Pancreas (tissue), 10 donors: ENCODE data around the gene GATB. TPM values are rescaled to one million over a fixed set of nuclear protein-coding genes. Genes with fewer than 3 reads are reported as not detected.

Experiments
- ATAC-seq, 4 donors: fragments of 200-7000 bp; cut with Tn5 transposase; one replicate each; pipeline versions ENCODE4 v1.8.0 to v1.9.1; 2020; ENCODE audit warnings: mild to moderate bottlenecking in 4 of 4, moderate library complexity in 4 of 4
- DNase-seq, 6 donors: peaks; one replicate each; pipeline ENCODE4 v3.0.0-alpha.2; 2020
- FAIRE-seq: peaks from 2 replicates; lab custom pipeline; 2012; peaks lifted over from hg19 to GRCh38; lab: Jason Lieb, UNC
- H3K27ac ChIP-seq, 4 donors: fragments of 200-600 bp; sonication (generic); 1 replicate in 3 of 4; 2 replicates in 1 of 4; pipeline versions ENCODE4 v1.5.0 to v1.8.0; 2020
- H3K27me3 ChIP-seq, 4 donors: fragments of 200-600 bp; one replicate each; pipeline ENCODE4 v1.8.0; 2021
- H3K36me3 ChIP-seq, 3 donors: fragments of 200-600 bp; sonication (generic) in 1 of 3; one replicate each; pipeline versions ENCODE4 v1.5.0 to v1.8.0; 2020 to 2021
- H3K4me1 ChIP-seq, 3 donors: fragments of 200-600 bp; one replicate each; pipeline ENCODE4 v1.8.0; 2021
- H3K4me3 ChIP-seq, 4 donors: fragments of 200-600 bp; sonication (generic) in 2 of 4; one replicate each; pipeline versions ENCODE4 v1.5.0 to v1.8.0; 2020 to 2021
- H3K9me3 ChIP-seq, 4 donors: fragments of 200-600 bp; one replicate each; pipeline ENCODE4 v1.8.0; 2021
- WGBS, 2 donors: extraction: QIAGEN DNeasy Blood & Tissue Kit; methylation state at CpG; one replicate each; pipeline ENCODE4 v1.1.7; 2013; 5-methylcytosine and 5-hydroxymethylcytosine counted together
- intact Hi-C, 3 donors: fragments of 100-400 bp; cut with DNase I; formaldehyde crosslinking; loops; one replicate each; pipeline versions ENCODE4 v1.11.1 to v1.14.2; 2022
- polyA plus RNA-seq, 2 donors: library from polyadenylated mRNA; stranded (reverse); fragments of 200-250 nt; gene quantifications; one replicate each; pipeline ENCODE4 v1.2.3, GENCODE V29; 2013
- total RNA-seq, 6 donors: library from RNA; stranded (reverse); fragmentation: NEBNext Ultra II Directional in 4 of 6; extraction: Animal tissue kit (Norgen Biotek cat#: 25700) in 4 of 6; gene quantifications; one replicate each; pipeline versions ENCODE4 v1.2.1 to v1.2.4, GENCODE V29; 2021 to 2023
- TF ChIP-seq, protein P1 (sequence below), 4 donors: fragments of 200-600 bp; sonication (generic) in 3 of 4; IDR thresholded peaks; one replicate each; pipeline versions ENCODE4 v1.5.0 to v1.8.0; 2021; ENCODE audit warnings: antibody characterized with exemption in 4 of 4
- donor health status: healthy with polysubstance abuse.
- donor health status: DM: no; HTN: no; CAD: no; lungs with moderate emphysema.
- donor health status: DM: no; HTN: no; CAD: no.
- donor health status: control.
- donor health status: control.
- donor health status: Bipolar disorder and iron deficiency.
- donor health status: DM: yes; HTN: yes; CAD: no.
- donor health status: DM: no; HTN: no; CAD: no.
- donor health status: DM: no; HTN: no; CAD: no.
- donor health status: DM: yes; HTN: yes; CAD: no.

GATB gene
- total and polyA plus RNA-seq, 8 donors = 1.8 to 10.0 (median 6.5) TPM

DNA sequence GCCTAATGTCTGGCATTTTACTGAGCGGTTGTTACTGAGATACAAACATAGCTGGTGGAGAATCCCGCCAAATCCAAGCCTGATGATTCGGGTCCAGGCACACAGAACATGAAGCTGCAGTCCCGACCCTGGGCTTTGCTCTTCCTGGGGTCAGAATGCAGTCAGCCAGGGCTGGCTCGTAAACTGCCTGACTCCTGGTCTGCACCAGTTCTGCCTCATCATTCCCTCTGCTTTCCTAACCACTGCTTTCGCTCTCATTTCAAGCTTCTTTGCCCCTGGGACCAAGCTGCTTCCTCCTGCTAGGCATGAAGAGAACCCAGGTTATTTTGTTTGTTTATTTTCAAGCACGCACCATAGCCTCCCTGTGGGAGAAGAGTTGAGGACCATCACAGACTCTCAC, 39.3 kb downstream of the GATB start:
- Histone ChIP-seq H3K9me3 (no peaks in the 10 kb centered on the region), H3K4me3 (no peak overlapping the region), H3K27ac (no peak overlapping the region), H3K27me3 (no peaks in the 10 kb centered on the region), H3K4me1 (no peaks in the 10 kb centered on the region), H3K36me3 (no peaks in the 10 kb centered on the region)
- FAIRE-seq (no peak), DNase-seq (no peak), ATAC-seq (peak in 2 of 4 donors; percentile 30 to 37)
- WGBS, 2 donors = 85 to 95% methylated on average over 7 of the region's 7 CpGs
- TF ChIP-seq, protein P1, sequence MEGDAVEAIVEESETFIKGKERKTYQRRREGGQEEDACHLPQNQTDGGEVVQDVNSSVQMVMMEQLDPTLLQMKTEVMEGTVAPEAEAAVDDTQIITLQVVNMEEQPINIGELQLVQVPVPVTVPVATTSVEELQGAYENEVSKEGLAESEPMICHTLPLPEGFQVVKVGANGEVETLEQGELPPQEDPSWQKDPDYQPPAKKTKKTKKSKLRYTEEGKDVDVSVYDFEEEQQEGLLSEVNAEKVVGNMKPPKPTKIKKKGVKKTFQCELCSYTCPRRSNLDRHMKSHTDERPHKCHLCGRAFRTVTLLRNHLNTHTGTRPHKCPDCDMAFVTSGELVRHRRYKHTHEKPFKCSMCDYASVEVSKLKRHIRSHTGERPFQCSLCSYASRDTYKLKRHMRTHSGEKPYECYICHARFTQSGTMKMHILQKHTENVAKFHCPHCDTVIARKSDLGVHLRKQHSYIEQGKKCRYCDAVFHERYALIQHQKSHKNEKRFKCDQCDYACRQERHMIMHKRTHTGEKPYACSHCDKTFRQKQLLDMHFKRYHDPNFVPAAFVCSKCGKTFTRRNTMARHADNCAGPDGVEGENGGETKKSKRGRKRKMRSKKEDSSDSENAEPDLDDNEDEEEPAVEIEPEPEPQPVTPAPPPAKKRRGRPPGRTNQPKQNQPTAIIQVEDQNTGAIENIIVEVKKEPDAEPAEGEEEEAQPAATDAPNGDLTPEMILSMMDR (IDR thresholded peaks at IDR 0.05) = no peak
- intact Hi-C loops = no loop called here

DNA sequence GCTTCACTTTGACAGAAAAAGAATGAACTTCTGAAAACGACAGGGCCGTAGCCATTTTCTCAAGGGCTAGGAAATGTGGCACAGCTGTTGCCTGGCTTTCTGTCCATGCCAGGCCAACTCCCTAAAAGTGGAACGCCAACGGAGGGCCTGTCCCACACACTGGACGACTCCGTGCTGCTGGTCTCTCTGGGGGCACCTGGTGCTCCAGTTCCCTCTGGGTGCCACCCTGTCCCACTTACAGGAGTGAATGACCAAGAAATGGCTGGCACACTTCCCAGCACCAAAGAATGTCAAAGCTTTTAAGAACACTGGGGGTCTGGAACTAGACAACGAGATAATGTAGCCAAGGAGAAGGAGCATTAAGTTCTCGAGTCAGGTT, 40.9 kb downstream of the GATB start:
- DNase-seq (no peak), ATAC-seq (no peak), FAIRE-seq (no peak)
- Histone ChIP-seq H3K27me3 (no peaks in the 10 kb centered on the region), H3K27ac (no peak overlapping the region), H3K4me3 (no peak overlapping the region), H3K4me1 (no peaks in the 10 kb centered on the region), H3K9me3 (no peaks in the 10 kb centered on the region), H3K36me3 (no peaks in the 10 kb centered on the region)
- TF ChIP-seq, protein P1 (IDR thresholded peaks at IDR 0.05) = no peak
- intact Hi-C loops = no loop called here
- 89 to 91% methylated on average over 8 of the region's 8 CpGs for WGBS, 2 donors

- no peak overlapping the region for H3K4me3 ChIP-seq
- H3K9me3 ChIP-seq = no peaks in the 10 kb centered on the region
- TF ChIP-seq, protein P1 (IDR thresholded peaks at IDR 0.05) = no peak
- H3K36me3 ChIP-seq = no peaks in the 10 kb centered on the region
- no peak overlapping the region for H3K27ac ChIP-seq
- no peaks in the 10 kb centered on the region for H3K4me1 ChIP-seq
- no peak for ATAC-seq
- DNase-seq = no peak
- H3K27me3 ChIP-seq = no peaks in the 10 kb centered on the region
- intact Hi-C loops = no loop called here
- no peak for FAIRE-seq
- WGBS, 2 donors = 88 to 91% methylated on average over 19 of the region's 19 CpGs
These were observed 41.5 kb downstream of the GATB start for GRCh38 chr4:151718984-151719955.

DNA sequence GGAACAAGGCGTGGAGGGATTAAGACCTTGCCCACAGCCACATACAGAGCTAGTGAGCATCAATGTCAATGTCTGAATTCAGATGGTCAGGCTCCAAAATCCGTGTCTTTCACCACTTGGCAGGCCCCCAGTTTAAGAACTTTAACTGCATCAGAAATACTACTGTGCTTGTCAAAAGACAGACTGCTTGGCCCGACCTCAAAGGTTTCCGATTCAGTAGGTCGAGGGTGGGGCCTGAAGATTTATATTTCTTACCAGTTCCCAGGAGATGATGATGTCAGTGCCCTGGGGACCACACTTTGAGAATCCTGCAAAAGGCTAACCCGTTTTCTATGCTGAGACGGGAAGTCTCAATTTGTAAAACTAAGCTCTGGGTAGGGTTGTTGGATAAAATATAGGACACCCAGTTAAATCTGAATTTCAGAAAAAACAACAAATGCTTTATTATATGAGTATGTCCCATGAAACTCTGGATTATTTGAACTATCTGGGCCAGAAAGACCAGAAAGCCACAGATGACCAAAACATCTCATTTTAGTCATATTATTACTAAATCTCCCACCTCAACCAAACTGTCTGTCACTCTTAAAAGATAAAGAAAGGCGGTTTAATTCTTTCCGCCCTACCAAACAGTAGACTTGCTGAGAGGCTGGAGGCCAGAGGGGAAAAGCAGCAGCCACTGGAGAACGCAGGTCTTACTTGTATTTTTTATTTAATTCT, 42.7 kb downstream of the GATB start:
- ATAC-seq (no peak), DNase-seq (no peak), FAIRE-seq (no peak)
- Histone ChIP-seq H3K9me3 (no peaks in the 10 kb centered on the region), H3K4me1 (no peaks in the 10 kb centered on the region), H3K36me3 (no peaks in the 10 kb centered on the region), H3K27ac (no peak overlapping the region), H3K27me3 (no peaks in the 10 kb centered on the region), H3K4me3 (no peak overlapping the region)
- TF ChIP-seq, protein P1 (IDR thresholded peaks at IDR 0.05) = no peak
- 85 to 90% methylated on average over 10 of the region's 10 CpGs for WGBS, 2 donors
- intact Hi-C loops = no loop called here
